ENCODE data around the gene NCAM1.

DNA sequence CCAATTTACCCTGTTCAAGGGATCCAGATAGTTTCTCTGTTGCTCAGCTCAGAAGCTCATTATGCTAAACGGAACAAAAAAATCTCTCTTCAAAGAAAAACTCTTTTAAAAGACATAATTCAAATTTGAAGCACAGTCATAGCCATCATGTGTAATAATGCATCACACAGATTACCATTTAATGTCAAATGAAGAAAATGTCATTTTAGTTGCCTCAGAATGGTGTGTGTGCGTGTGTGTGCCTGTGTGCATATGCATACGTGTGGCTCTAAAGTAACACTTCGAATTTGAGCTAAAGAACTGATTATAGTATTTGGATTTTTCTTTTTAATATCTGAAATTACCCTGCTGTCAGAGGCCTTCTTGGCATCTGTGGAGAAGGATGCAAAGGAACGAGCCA is 363.0 kb downstream of the NCAM1 start:
- no peak for TF ChIP-seq SP1 (IDR thresholded peaks at IDR 0.05)
- TF ChIP-seq, protein P1, sequence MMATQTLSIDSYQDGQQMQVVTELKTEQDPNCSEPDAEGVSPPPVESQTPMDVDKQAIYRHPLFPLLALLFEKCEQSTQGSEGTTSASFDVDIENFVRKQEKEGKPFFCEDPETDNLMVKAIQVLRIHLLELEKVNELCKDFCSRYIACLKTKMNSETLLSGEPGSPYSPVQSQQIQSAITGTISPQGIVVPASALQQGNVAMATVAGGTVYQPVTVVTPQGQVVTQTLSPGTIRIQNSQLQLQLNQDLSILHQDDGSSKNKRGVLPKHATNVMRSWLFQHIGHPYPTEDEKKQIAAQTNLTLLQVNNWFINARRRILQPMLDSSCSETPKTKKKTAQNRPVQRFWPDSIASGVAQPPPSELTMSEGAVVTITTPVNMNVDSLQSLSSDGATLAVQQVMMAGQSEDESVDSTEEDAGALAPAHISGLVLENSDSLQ (IDR thresholded peaks at IDR 0.05), result no peak
- TF ChIP-seq ZNF384 (IDR thresholded peaks at IDR 0.05), result no peak
- no peak for TF ChIP-seq CTBP1 (IDR thresholded peaks at IDR 0.05; ENCODE audit: borderline replicate concordance)
- no peak for TF ChIP-seq FOXM1 (IDR thresholded peaks at IDR 0.05; ENCODE audit: borderline replicate concordance)
- TF ChIP-seq FOXA1 (IDR thresholded peaks at IDR 0.05), result no peak
- TF ChIP-seq TARDBP (IDR thresholded peaks at IDR 0.05), result no peak
- no peak for TF ChIP-seq SUZ12 (IDR thresholded peaks at IDR 0.05)
- no peak for TF ChIP-seq ARNT (IDR thresholded peaks at IDR 0.05)
- TF ChIP-seq HDGF (IDR thresholded peaks at IDR 0.05; ENCODE audit: borderline replicate concordance), result no peak
